B cell (primary cell): ENCODE data around the gene FGD4. TPM values are rescaled to one million over a fixed set of nuclear protein-coding genes. Genes with fewer than 3 reads are reported as not detected.

ENCODE experiments used
- ATAC-seq: fragments of 200-7000 bp; cut with Tn5 transposase; one replicate; pipeline ENCODE4 v1.10.0; 2021; ENCODE audit warnings: low read depth, mild to moderate bottlenecking, moderate number of reproducible peaks, moderate library complexity
- CTCF ChIA-PET: fragments of 350-600 bp; sonication (Branson Sonifier 250); formaldehyde crosslinking; loops from one replicate; lab custom pipeline; 2021; ENCODE audit warnings: antibody characterized with exemption, inconsistent platforms; lab: Charles Lee
- POLR2A ChIA-PET: fragments of 350-600 bp; sonication (Branson Sonifier 250); formaldehyde crosslinking; loops from one replicate; lab custom pipeline; 2021; ENCODE audit warnings: antibody characterized with exemption; lab: Charles Lee
- DNase-seq: peaks from one replicate; pipeline ENCODE4 v3.0.0; 2013
- H2AFZ ChIP-seq: 2 replicates; pipeline ENCODE4 v1.6.1; 2012; ENCODE audit warnings: mild to moderate bottlenecking, low read depth, low read length; ENCODE audit not compliant: insufficient read depth, poor library complexity, severe bottlenecking
- H3K27ac ChIP-seq, 2 donors: 1 replicate in 1 of 2; 2 replicates in 1 of 2; pipeline ENCODE4 v1.5.1; 2012 to 2013; ENCODE audit warnings: low read length in 2 of 2, mild to moderate bottlenecking in 2 of 2, moderate library complexity in 1 of 2
- H3K27me3 ChIP-seq, 4 experiments: fragments of 200-600 bp in 1 of 4; sonication (generic) in 1 of 4; replicated peaks in 1 of 4; 1 replicate in 2 of 4; 2 replicates in 2 of 4; pipeline versions ENCODE4 v1.6.1 to v1.7.0; 2013 to 2016; ENCODE audit warnings: low read length in 3 of 4, mild to moderate bottlenecking in 2 of 4, mixed read lengths in 1 of 4, moderate library complexity in 1 of 4; ENCODE audit not compliant: insufficient read depth in 4 of 4, control insufficient read depth in 3 of 4; ENCODE audit errors: control extremely low read depth in 1 of 4
- H3K36me3 ChIP-seq, 2 experiments: replicated peaks in 1 of 2; 1 replicate in 1 of 2; 2 replicates in 1 of 2; pipeline versions ENCODE4 v1.6.1 to v1.7.1; 2013; ENCODE audit warnings: low read length in 1 of 2; ENCODE audit not compliant: insufficient read depth in 2 of 2, control insufficient read depth in 1 of 2; ENCODE audit errors: control extremely low read depth in 1 of 2, extremely low read depth in 1 of 2
- H3K4me1 ChIP-seq, 2 donors: fragments of 200-600 bp in 1 of 2; sonication (generic) in 1 of 2; 1 replicate in 1 of 2; 2 replicates in 1 of 2; pipeline versions ENCODE4 v1.5.1 to v1.6.1; 2013 to 2017; ENCODE audit warnings: low read length in 2 of 2; ENCODE audit not compliant: control insufficient read depth in 2 of 2, insufficient read depth in 2 of 2
- H3K4me2 ChIP-seq: replicated peaks from 2 replicates; pipeline ENCODE3; 2012; ENCODE audit warnings: mild to moderate bottlenecking, low read depth, low read length; ENCODE audit not compliant: poor library complexity, severe bottlenecking
- H3K4me3 ChIP-seq, 5 experiments: fragments of 200-600 bp in 1 of 5; sonication (generic) in 1 of 5; 1 replicate in 3 of 5; 2 replicates in 2 of 5; pipeline versions ENCODE4 v1.5.1 to v1.7.0; 2011 to 2016; ENCODE audit warnings: low read length in 4 of 5, mild to moderate bottlenecking in 4 of 5, low read depth in 2 of 5, control low read depth in 1 of 5, moderate library complexity in 1 of 5; ENCODE audit not compliant: insufficient read depth in 1 of 5; ENCODE audit errors: control extremely low read depth in 1 of 5, extremely low read depth in 1 of 5
- H3K79me2 ChIP-seq: fragments of 200-600 bp; sonication (generic); one replicate; pipeline ENCODE4 v1.6.0; 2016; ENCODE audit warnings: low read length; ENCODE audit not compliant: control insufficient read depth, insufficient read depth
- H3K9ac ChIP-seq: fragments of 200-600 bp; sonication (generic); 2 replicates; pipeline ENCODE4 v1.6.1; 2017; ENCODE audit warnings: mild to moderate bottlenecking, low read length, moderate library complexity
- H3K9me3 ChIP-seq, 3 donors: one replicate each; pipeline versions ENCODE4 v1.6.1 to v1.7.1; 2013; ENCODE audit warnings: low read length in 2 of 3; ENCODE audit not compliant: control insufficient read depth in 2 of 3, insufficient read depth in 1 of 3; ENCODE audit errors: control extremely low read depth in 1 of 3
- H4K20me1 ChIP-seq: 2 replicates; pipeline ENCODE4 v1.6.0; 2012; ENCODE audit warnings: mild to moderate bottlenecking, low read length; ENCODE audit not compliant: insufficient read depth, control insufficient read depth, poor library complexity, severe bottlenecking
- H3K27ac Mint-ChIP-seq: one replicate; pipeline ENCODE4 v1.8.0; 2021; ENCODE audit warnings: mixed read lengths
- H3K27me3 Mint-ChIP-seq: one replicate; pipeline ENCODE4 v1.8.0; 2021; ENCODE audit warnings: mixed read lengths
- H3K4me1 Mint-ChIP-seq: one replicate; pipeline ENCODE4 v1.8.0; 2021; ENCODE audit warnings: mixed read lengths
- H3K4me3 Mint-ChIP-seq: one replicate; pipeline ENCODE4 v1.8.0; 2021; ENCODE audit warnings: mixed read lengths
- H3K9me3 Mint-ChIP-seq: one replicate; pipeline ENCODE4 v1.8.0; 2022; ENCODE audit warnings: mixed read lengths; ENCODE audit not compliant: insufficient read depth
- CTCF ChIP-seq: fragments of 200-600 bp; IDR thresholded peaks from one replicate; pipeline ENCODE4 v1.8.0; 2022; ENCODE audit warnings: antibody characterized with exemption, mild to moderate bottlenecking
- EZH2 ChIP-seq: IDR thresholded peaks from 2 replicates; pipeline ENCODE4 v1.6.1; 2012; ENCODE audit warnings: borderline replicate concordance, low read depth, mild to moderate bottlenecking, moderate library complexity, low read length; ENCODE audit not compliant: insufficient read depth, poor library complexity, severe bottlenecking
- WGBS: methylation state at CpG from one replicate; pipeline ENCODE4 v1.1.5; 2013; ENCODE audit warnings: missing lambda C conversion rate; ENCODE audit not compliant: insufficient coverage; 5-methylcytosine and 5-hydroxymethylcytosine counted together
- intact Hi-C: fragments of 100-400 bp; cut with micrococcal nuclease; formaldehyde crosslinking; loops from one replicate; pipeline ENCODE4 v1.10.0; 2022
- polyA plus RNA-seq: library from polyadenylated mRNA; depleted of rRNA; stranded (reverse); fragments of >200 nt; gene quantifications from 2 replicates; pipeline ENCODE4 v1.2.3, GENCODE V29; 2012
- total RNA-seq, 2 donors: library from RNA; stranded (reverse); fragments of 120-200 nt in 1 of 2; gene quantifications; 1 replicate in 1 of 2; 2 replicates in 1 of 2; pipeline versions ENCODE4 v1.2.3 to v1.2.4, GENCODE V29; 2013 to 2022

Gene FGD4
- total and polyA plus RNA-seq, 2 donors (not counting 1 experiment from before 2014, with no cell fraction given) = 2.1 to 2.8 TPM

- no peaks in the 10 kb centered on the region for H3K79me2 ChIP-seq
- no peaks in the 10 kb centered on the region for H3K27me3 ChIP-seq
- ChIA-PET POLR2A (no interaction called here), CTCF (no interaction called here)
- H2AFZ ChIP-seq = no peak overlapping the region
- Mint-ChIP-seq H3K9me3 (no peaks in the 10 kb centered on the region), H3K27me3 (no peaks in the 10 kb centered on the region), H3K4me3 (no peak overlapping the region), H3K4me1 (peaks cover 4% of the 10 kb centered on the region), H3K27ac (no peak overlapping the region)
- H3K36me3 ChIP-seq = no peaks in the 10 kb centered on the region
- no peak overlapping the region for H3K27ac ChIP-seq
- peaks cover 3 to 4% of the 10 kb centered on the region in 2 donors for H3K4me1 ChIP-seq
- TF ChIP-seq CTCF = no peak
- TF ChIP-seq EZH2 = no peak
- 0% methylated on average over 1 of the region's 3 CpGs for WGBS
- no peaks in the 10 kb centered on the region for H3K9me3 ChIP-seq
- H3K4me3 ChIP-seq = no peak overlapping the region
- ATAC-seq (no peak), DNase-seq (no peak)
- intact Hi-C loops = no loop called here
- H4K20me1 ChIP-seq = no peaks in the 10 kb centered on the region
- no peak overlapping the region for H3K9ac ChIP-seq
- no peak overlapping the region for H3K4me2 ChIP-seq
Observed at GRCh38 chr12:32502693-32503502, 103.5 kb downstream of the FGD4 start.

- whole genome bisulfite sequencing = no CpG with 5 or more reads among the region's 2 CpGs
- no peaks in the 10 kb centered on the region for H3K9me3 Mint-ChIP-seq
Observed at GRCh38 chr12:32503730-32504129, 104.4 kb downstream of the FGD4 start.

More at GRCh38 chr12:32503730-32504129, 104.4 kb downstream of the FGD4 start:
- Histone ChIP-seq H2AFZ (no peak overlapping the region), H3K36me3 (no peaks in the 10 kb centered on the region), H3K4me3 (no peak overlapping the region), H3K4me1 (no peaks in the 10 kb centered on the region), H3K9ac (no peak overlapping the region), H4K20me1 (no peaks in the 10 kb centered on the region), H3K79me2 (no peaks in the 10 kb centered on the region), H3K4me2 (no peak overlapping the region), H3K9me3 (no peaks in the 10 kb centered on the region), H3K27me3 (no peaks in the 10 kb centered on the region), H3K27ac (no peak overlapping the region)
- intact Hi-C loops = no loop called here
- H3K4me3 Mint-ChIP-seq = no peak overlapping the region
- H3K27ac Mint-ChIP-seq = no peak overlapping the region
- CTCF ChIA-PET = no interaction called here
- POLR2A ChIA-PET = no interaction called here
- TF ChIP-seq EZH2 (no peak), CTCF (no peak)
- H3K4me1 Mint-ChIP-seq = peaks cover 2% of the 10 kb centered on the region
- no peaks in the 10 kb centered on the region for H3K27me3 Mint-ChIP-seq
- DNase-seq (no peak), ATAC-seq (no peak)
